Measurements from ENCODE around the gene ATP11A. TPM values are rescaled to one million over a fixed set of nuclear protein-coding genes. Genes with fewer than 3 reads are reported as not detected.
A peak's percentile ranks its signal among the peaks of the same experiment; 100 is the strongest.

Gene ATP11A
- total RNA-seq (ENCODE audit: low replicate concordance): 70.9 and 97.6 TPM in 2 replicates
- long read RNA-seq, partial matches to known transcripts: 0 of 37 reads
- long read RNA-seq, other reads (novel, unspliced or antisense): 33 of 37 reads

DNA sequence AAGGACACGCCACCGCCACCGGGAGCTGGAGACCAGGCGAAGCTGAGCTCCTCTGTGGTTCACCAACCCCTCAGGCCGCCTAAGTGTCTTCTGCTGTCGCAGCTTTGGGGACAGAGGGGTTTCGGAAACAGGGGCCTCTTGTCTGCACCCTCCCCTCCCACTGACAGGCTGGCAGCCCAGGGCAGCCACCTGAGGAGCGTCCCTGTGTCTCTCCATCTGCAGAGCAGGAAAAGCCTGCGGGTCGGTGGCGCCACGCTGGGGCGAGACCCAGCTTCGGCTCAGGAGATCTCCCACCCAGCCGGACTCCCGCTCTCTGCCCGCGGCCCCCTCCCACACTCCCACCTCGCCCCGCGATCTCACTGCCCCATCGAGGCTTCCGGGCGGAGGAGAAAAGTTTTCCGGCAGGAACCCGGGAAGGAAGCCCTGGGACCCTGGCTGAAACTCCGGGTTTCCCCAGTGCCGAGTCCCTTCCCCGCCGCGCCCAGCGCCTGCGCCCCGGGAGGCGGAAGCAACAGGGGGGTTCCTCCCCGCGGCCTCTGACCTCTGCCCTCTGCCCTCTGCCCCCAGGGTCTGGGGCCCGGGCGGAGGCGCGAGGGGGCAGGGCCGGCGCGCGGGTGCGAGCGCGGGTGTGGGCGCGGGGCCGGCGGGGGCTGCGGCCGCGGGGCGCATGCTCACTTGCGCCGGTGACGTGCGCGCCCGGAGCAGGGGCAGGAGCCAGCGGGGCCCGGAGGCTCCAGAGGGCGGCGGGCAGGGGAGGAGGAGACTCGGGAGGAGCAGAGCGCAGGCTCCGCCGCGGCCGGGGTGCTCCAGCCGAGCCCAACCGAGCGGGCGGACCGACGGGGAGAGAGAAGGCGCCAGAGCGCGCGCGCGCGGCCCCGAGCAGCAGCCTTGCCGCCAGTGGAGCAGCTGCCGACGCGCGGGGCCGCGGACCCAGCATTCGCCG lies at the start of gene ATP11A:
ATP11A (plus strand) TSS at position 736 of the 943 bp plus-strand sequence. CDS start 379 bp downstream, outside the sequence.
- peak within 1 kb of the TSS; percentile 93 for H3K4me3 Mint-ChIP-seq
- no peaks in the 10 kb centered on the region for H3K9me3 Mint-ChIP-seq
- H3K4me1 Mint-ChIP-seq (ENCODE audit: unreplicated experiment): peaks cover 47% of the 10 kb centered on the region
- TF ChIP-seq, protein P1, sequence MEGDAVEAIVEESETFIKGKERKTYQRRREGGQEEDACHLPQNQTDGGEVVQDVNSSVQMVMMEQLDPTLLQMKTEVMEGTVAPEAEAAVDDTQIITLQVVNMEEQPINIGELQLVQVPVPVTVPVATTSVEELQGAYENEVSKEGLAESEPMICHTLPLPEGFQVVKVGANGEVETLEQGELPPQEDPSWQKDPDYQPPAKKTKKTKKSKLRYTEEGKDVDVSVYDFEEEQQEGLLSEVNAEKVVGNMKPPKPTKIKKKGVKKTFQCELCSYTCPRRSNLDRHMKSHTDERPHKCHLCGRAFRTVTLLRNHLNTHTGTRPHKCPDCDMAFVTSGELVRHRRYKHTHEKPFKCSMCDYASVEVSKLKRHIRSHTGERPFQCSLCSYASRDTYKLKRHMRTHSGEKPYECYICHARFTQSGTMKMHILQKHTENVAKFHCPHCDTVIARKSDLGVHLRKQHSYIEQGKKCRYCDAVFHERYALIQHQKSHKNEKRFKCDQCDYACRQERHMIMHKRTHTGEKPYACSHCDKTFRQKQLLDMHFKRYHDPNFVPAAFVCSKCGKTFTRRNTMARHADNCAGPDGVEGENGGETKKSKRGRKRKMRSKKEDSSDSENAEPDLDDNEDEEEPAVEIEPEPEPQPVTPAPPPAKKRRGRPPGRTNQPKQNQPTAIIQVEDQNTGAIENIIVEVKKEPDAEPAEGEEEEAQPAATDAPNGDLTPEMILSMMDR (conservative IDR thresholded peaks at IDR 0.05): no peak
- H3K27ac Mint-ChIP-seq: peak within 1 kb of the TSS; percentile 86
- H3K27me3 Mint-ChIP-seq: peaks cover 7% of the 10 kb centered on the region
- no peaks in the 10 kb centered on the region for H3K36me3 Mint-ChIP-seq
- DNase-seq (ENCODE audit: extremely low spot score, unreplicated experiment): peak; percentile 94

DNA sequence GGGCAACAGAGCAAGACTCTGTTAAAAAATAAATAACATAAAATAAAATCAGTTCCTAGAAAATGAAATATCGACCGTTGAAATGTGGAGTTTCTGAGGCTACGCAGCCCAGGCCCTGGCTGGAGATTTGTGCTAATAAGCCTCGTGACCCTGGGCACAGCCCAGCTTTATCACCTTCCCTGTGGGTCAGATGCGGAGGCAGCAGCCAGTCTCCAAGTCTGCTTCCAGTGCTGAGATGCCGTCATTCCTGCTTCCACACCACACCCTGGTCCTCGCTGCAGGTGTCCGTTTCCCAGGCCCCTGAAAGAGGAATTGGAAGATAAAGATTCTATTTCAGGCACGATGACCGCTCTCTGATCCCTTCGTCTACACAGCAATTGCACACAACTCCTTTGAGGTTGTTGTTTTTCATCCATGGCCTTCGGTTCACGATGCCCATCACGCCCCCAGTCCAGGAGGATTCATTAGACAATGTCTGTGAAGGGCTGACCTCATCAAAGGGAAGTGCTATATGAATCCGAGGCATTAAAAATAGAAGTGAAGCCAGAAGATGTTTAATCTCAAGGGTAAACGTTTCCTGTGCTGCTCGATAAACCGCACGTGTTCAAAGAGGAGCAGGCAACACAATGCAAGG lies 48.3 kb upstream of the ATP11A start:
- no peak for DNase-seq (ENCODE audit: extremely low spot score, unreplicated experiment)
- Mint-ChIP-seq H3K27ac (no peak overlapping the region), H3K27me3 (peaks cover 24% of the 10 kb centered on the region), H3K36me3 (no peaks in the 10 kb centered on the region), H3K4me3 (no peak overlapping the region), H3K9me3 (no peaks in the 10 kb centered on the region), H3K4me1 (ENCODE audit: unreplicated experiment) (no peaks in the 10 kb centered on the region)
- TF ChIP-seq, protein P1 (conservative IDR thresholded peaks at IDR 0.05): no peak

DNA sequence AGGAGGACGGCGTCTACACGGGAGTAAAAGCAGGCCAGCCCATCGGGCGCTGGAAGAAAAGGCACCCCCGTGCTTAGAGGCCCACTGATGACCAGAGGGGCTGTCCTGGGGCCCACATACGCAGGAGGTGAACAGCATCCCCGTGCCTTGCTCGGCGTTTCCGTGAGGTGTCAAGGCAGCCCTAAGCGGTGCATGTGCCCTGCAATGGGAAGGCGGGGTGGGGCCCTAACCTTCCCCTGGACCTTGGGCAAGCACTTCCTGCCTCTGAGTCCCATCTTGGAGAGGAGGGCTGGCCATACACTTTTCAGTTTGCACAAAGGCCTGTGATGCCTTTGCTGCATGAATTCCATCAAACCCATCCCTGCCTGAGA lies 47.8 kb upstream of the ATP11A start:
- Mint-ChIP-seq H3K36me3 (no peaks in the 10 kb centered on the region), H3K27ac (no peak overlapping the region), H3K9me3 (no peaks in the 10 kb centered on the region), H3K27me3 (peaks cover 24% of the 10 kb centered on the region), H3K4me3 (no peak overlapping the region), H3K4me1 (ENCODE audit: unreplicated experiment) (no peaks in the 10 kb centered on the region)
- no peak for DNase-seq (ENCODE audit: extremely low spot score, unreplicated experiment)
- TF ChIP-seq, protein P1 (conservative IDR thresholded peaks at IDR 0.05): no peak

DNA sequence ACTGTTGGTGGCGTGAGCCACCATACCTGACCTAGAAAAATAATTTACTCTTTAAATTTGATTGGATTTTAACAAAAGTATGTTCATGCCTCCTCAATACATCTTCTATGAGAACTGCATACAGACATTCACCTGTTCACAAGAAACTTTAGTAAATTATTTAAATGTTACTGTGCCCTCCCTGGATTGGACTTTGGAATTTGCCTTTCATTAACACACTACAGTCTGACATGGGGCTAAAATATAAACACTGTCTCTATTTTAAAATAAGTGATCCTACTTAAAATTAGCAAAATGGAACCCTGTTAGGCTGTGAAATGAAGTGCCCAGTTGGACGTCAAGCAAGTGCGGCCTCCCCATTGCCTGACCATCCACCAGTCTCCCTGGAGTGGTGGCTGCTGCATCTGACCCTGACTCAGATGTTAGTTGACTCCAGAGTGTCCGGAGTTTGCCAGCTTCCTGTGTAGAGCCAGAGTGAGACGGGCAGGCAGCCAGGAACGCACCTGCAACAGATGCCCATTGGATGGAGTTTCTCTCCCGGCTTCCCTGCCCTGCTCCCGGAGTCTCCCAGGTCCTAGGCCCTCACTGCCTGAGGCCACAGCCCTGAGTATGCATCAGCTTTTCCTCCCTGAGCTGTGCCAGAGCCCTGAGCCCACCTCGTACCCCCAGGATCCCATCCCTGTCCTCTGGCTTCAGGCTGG lies 45.9 kb upstream of the ATP11A start:
- Mint-ChIP-seq H3K27me3 (peaks cover 17% of the 10 kb centered on the region), H3K27ac (no peak overlapping the region), H3K4me3 (no peak overlapping the region), H3K9me3 (no peaks in the 10 kb centered on the region), H3K4me1 (ENCODE audit: unreplicated experiment) (peaks cover 6% of the 10 kb centered on the region), H3K36me3 (no peaks in the 10 kb centered on the region)
- no peak for DNase-seq (ENCODE audit: extremely low spot score, unreplicated experiment)
- TF ChIP-seq, protein P1 (conservative IDR thresholded peaks at IDR 0.05): no peak

DNA sequence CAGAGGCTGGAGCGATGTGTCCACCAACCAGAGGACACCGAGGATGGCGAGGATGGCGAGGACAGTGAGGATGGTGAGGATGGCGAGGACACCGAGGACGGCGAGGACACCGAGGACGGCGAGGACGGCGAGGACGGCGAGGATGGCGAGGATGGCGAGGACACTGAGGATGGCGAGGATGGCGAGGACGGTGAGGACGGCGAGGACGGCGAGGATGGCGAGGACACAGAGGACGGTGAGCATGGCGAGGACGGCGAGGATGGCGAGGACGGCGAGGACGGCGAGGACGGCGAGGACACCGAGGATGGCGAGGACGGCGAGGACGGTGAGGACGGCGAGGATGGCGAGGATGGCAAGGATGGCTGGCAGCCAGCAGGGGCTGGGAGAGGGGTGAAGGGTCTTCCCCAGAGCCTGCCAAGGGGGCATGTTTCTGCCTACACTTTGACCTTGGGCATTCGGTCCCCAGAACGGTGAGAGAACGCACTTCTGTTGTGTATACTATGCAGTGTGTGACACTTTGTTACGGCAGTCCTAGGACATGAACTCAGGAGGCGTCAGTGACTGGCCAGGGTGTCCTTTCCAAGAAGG lies 44.4 kb upstream of the ATP11A start:
- TF ChIP-seq, protein P1 (conservative IDR thresholded peaks at IDR 0.05): no peak
- no peak overlapping the region for H3K27ac Mint-ChIP-seq
- H3K36me3 Mint-ChIP-seq: no peaks in the 10 kb centered on the region
- DNase-seq (ENCODE audit: extremely low spot score, unreplicated experiment): no peak
- peaks cover 6% of the 10 kb centered on the region for H3K4me1 Mint-ChIP-seq (ENCODE audit: unreplicated experiment)
- H3K9me3 Mint-ChIP-seq: no peaks in the 10 kb centered on the region
- peaks cover 5% of the 10 kb centered on the region for H3K27me3 Mint-ChIP-seq
- no peak overlapping the region for H3K4me3 Mint-ChIP-seq
